PC-3 (cell line): Measurements from ENCODE around the gene PQBP1. TPM values are rescaled to one million over a fixed set of nuclear protein-coding genes. Genes with fewer than 3 reads are reported as not detected.

Source experiments
- ATAC-seq: fragments of 200-7000 bp; cut with Tn5 transposase; 2 replicates; pipeline ENCODE4 v1.9.1; 2020; ENCODE audit warnings: mild to moderate bottlenecking, moderate library complexity
- BruUV-seq: library from RNA; stranded (reverse); fragments of 400-500 nt; replicated peaks from 2 replicates; lab custom pipeline; 2021; lab: Mats Ljungman, UMichigan
- CTCF ChIA-PET: fragments of 300-600 bp; sonication (Branson Sonifier 250); formaldehyde crosslinking; loops from one replicate; lab custom pipeline; 2022; ENCODE audit warnings: antibody characterized with exemption; lab: Charles Lee
- POLR2A ChIA-PET: fragments of 300-600 bp; sonication (Branson Sonifier 250); formaldehyde crosslinking; loops from one replicate; lab custom pipeline; 2022; ENCODE audit warnings: antibody characterized with exemption; ENCODE audit not compliant: unreplicated experiment; lab: Charles Lee
- DNase-seq: peaks from one replicate; pipeline ENCODE4 v3.0.0-alpha.2; 2015
- H2AFZ ChIP-seq: fragments of 300-600 bp; sonication (generic); 2 replicates; pipeline ENCODE4 v1.6.0; 2016; ENCODE audit warnings: antibody characterized with exemption, low read length
- H3F3A ChIP-seq: fragments of 300-600 bp; sonication (generic); one replicate; pipeline ENCODE4 v1.6.0; 2017; ENCODE audit warnings: antibody characterized with exemption, low read length, control low read depth, mild to moderate bottlenecking; ENCODE audit not compliant: unreplicated experiment
- H3K27ac ChIP-seq: fragments of 300-600 bp; sonication (generic); 2 replicates; pipeline ENCODE4 v1.5.1; 2016; ENCODE audit warnings: mild to moderate bottlenecking, low read length
- H3K27me3 ChIP-seq: fragments of 300-600 bp; sonication (generic); 2 replicates; pipeline ENCODE4 v1.6.1; 2016; ENCODE audit warnings: low read length, mixed read lengths
- H3K36me3 ChIP-seq: fragments of 300-600 bp; sonication (generic); 2 replicates; pipeline ENCODE4 v1.6.1; 2016; ENCODE audit warnings: low read depth, mixed run types, low read length, mixed read lengths
- H3K4me1 ChIP-seq: fragments of 300-600 bp; sonication (generic); 2 replicates; pipeline ENCODE4 v1.5.1; 2016; ENCODE audit warnings: low read length; ENCODE audit not compliant: insufficient read depth
- H3K4me2 ChIP-seq: fragments of 300-600 bp; sonication (generic); 2 replicates; pipeline ENCODE4 v1.6.0; 2016; ENCODE audit warnings: low read length
- H3K4me3 ChIP-seq: fragments of 300-600 bp; sonication (generic); 2 replicates; pipeline ENCODE4 v1.5.1; 2016; ENCODE audit warnings: mild to moderate bottlenecking, low read length, mixed read lengths
- H3K79me2 ChIP-seq: fragments of 300-600 bp; sonication (generic); 2 replicates; pipeline ENCODE4 v1.6.1; 2017; ENCODE audit warnings: low read length, mixed read lengths
- H3K9ac ChIP-seq: fragments of 300-600 bp; sonication (generic); 2 replicates; pipeline ENCODE4 v1.6.0; 2016; ENCODE audit warnings: mild to moderate bottlenecking, low read length
- H3K9me2 ChIP-seq: fragments of 300-600 bp; sonication (generic); replicated peaks from 2 replicates; pipeline ENCODE4 v1.6.1; 2016; ENCODE audit warnings: mixed run types, low read length, mixed read lengths
- H3K9me3 ChIP-seq: fragments of 300-600 bp; sonication (generic); 2 replicates; pipeline ENCODE4 v1.6.1; 2016; ENCODE audit warnings: low read length, mixed read lengths
- H4K20me1 ChIP-seq: fragments of 300-600 bp; sonication (generic); 2 replicates; pipeline ENCODE4 v1.6.1; 2016; ENCODE audit warnings: low read length, mixed read lengths
- CTCF ChIP-seq: fragments of 300-600 bp; sonication (generic); conservative IDR thresholded peaks from 2 replicates; pipeline ENCODE4 v1.5.1; 2017; ENCODE audit warnings: antibody characterized with exemption, low read depth, mild to moderate bottlenecking, low read length
- EZH2 ChIP-seq: fragments of 300-600 bp; sonication (generic); IDR thresholded peaks from one replicate; pipeline ENCODE4 v1.6.1; 2017; ENCODE audit warnings: antibody characterized with exemption, mild to moderate bottlenecking, low read length; ENCODE audit not compliant: unreplicated experiment
- EZH2phosphoT487 ChIP-seq: fragments of 300-600 bp; sonication (generic); IDR thresholded peaks from 2 replicates; pipeline ENCODE4 v1.6.1; 2018; ENCODE audit warnings: mild to moderate bottlenecking, antibody characterized with exemption, low read length, borderline replicate concordance
- intact Hi-C: fragments of 100-400 bp; cut with micrococcal nuclease; formaldehyde crosslinking; loops from 2 replicates; pipeline ENCODE4 v1.9.0; 2023
- total RNA-seq: library from RNA; depleted of rRNA; stranded (reverse); fragments of >200 nt; gene quantifications from 2 replicates; pipeline ENCODE4 v1.2.3, GENCODE V29; 2014

Gene PQBP1
- total RNA-seq, 1 experiment from 2014 or later = 189 TPM

GRCh38 chrX:48903290-48903689 lies 5.6 kb downstream of the PQBP1 start:
- CTCF ChIA-PET = no interaction called here
- Histone ChIP-seq H3K36me3 (peaks cover 6% of the 10 kb centered on the region), H3F3A (no peaks in the 10 kb centered on the region), H3K27ac (no peak overlapping the region), H3K4me3 (no peak overlapping the region), H3K9me3 (no peaks in the 10 kb centered on the region), H3K4me1 (peaks cover 10% of the 10 kb centered on the region), H3K4me2 (no peak overlapping the region), H3K79me2 (peaks cover 29% of the 10 kb centered on the region), H3K27me3 (no peaks in the 10 kb centered on the region), H3K9ac (no peak overlapping the region), H2AFZ (no peak overlapping the region), H4K20me1 (no peaks in the 10 kb centered on the region), H3K9me2 (no peaks in the 10 kb centered on the region)
- POLR2A ChIA-PET = interaction anchor here (0.6 kb wide), 1 partner anchor 366 kb away, joined by 4 read pairs; no protein-coding TSS in a partner anchor
- DNase-seq = no peak
- intact Hi-C loops = no loop called here
- no TSS peak for BruUV-seq
- no peak for TF ChIP-seq CTCF
- no peak for TF ChIP-seq EZH2
- ATAC-seq = no peak

- TF ChIP-seq EZH2 = no peak
- no peak for TF ChIP-seq CTCF
- TF ChIP-seq EZH2phosphoT487 = no peak
- CTCF ChIA-PET = no interaction called here
- Histone ChIP-seq H3K36me3 (peaks cover 6% of the 10 kb centered on the region), H3K79me2 (peaks cover 29% of the 10 kb centered on the region), H3K4me1 (peaks cover 6% of the 10 kb centered on the region), H2AFZ (no peak overlapping the region), H3K27me3 (no peaks in the 10 kb centered on the region), H3K9me2 (no peaks in the 10 kb centered on the region), H3K4me2 (no peak overlapping the region), H3F3A (no peaks in the 10 kb centered on the region), H4K20me1 (no peaks in the 10 kb centered on the region), H3K9ac (no peak overlapping the region), H3K27ac (no peak overlapping the region), H3K4me3 (no peak overlapping the region), H3K9me3 (no peaks in the 10 kb centered on the region)
- intact Hi-C loops = no loop called here
- BruUV-seq = no TSS peak
- POLR2A ChIA-PET = no interaction called here
- DNase-seq (no peak), ATAC-seq (no peak; the same call in 1 of the 2 replicates)
Observed at GRCh38 chrX:48904180-48904579, 6.5 kb downstream of the PQBP1 start.

- Histone ChIP-seq H3F3A (no peaks in the 10 kb centered on the region), H3K27me3 (no peaks in the 10 kb centered on the region), H3K9ac (no peak overlapping the region), H3K36me3 (peaks cover 6% of the 10 kb centered on the region), H3K4me3 (no peak overlapping the region), H4K20me1 (no peaks in the 10 kb centered on the region), H3K27ac (no peak overlapping the region), H3K9me2 (no peaks in the 10 kb centered on the region), H3K79me2 (peaks cover 29% of the 10 kb centered on the region), H3K9me3 (no peaks in the 10 kb centered on the region), H2AFZ (no peak overlapping the region), H3K4me2 (no peak overlapping the region), H3K4me1 (peaks cover 2% of the 10 kb centered on the region)
- no peak for ATAC-seq
- BruUV-seq = no TSS peak
- ChIA-PET CTCF (no interaction called here), POLR2A (no interaction called here)
- TF ChIP-seq EZH2phosphoT487 (no peak), EZH2 (no peak), CTCF (no peak)
- no peak for DNase-seq
- intact Hi-C loops = no loop called here
Observed at GRCh38 chrX:48904626-48905025, 6.9 kb downstream of the PQBP1 start.
